Gastrocnemius medialis (tissue), 4 donors: ENCODE measurements around the gene ADARB2. TPM values are rescaled to one million over a fixed set of nuclear protein-coding genes. Genes with fewer than 3 reads are reported as not detected.
"Not testable (repeated sequence)": the region's sequence is repeated elsewhere in the genome, so short reads cannot be mapped to it uniquely, and the experiment has no call there.

ENCODE experiments used
- ATAC-seq, 2 donors: fragments of 150-250 bp; one replicate each; pipeline ENCODE4 v1.9.1; 2016
- DNase-seq, 2 donors: peaks; one replicate each; pipeline ENCODE4 v3.0.0-alpha.2; 2019
- H3K27ac ChIP-seq, 4 donors: fragments of 200-600 bp; sonication (generic); 1 replicate in 1 of 4; 2 replicates in 3 of 4; pipeline ENCODE4 v1.5.1; 2016 to 2018; ENCODE audit warnings: mild to moderate bottlenecking in 2 of 4, moderate library complexity in 1 of 4
- H3K27me3 ChIP-seq, 3 donors: fragments of 200-600 bp; sonication (generic) in 2 of 3; 1 replicate in 1 of 3; 2 replicates in 2 of 3; pipeline versions ENCODE4 v1.5.1 to v1.6.0; 2016 to 2019; ENCODE audit warnings: mild to moderate bottlenecking in 1 of 3, moderate library complexity in 1 of 3
- H3K36me3 ChIP-seq, 2 donors: fragments of 200-600 bp; sonication (generic) in 1 of 2; one replicate each; pipeline ENCODE4 v1.5.1; 2017 to 2018
- H3K4me1 ChIP-seq, 2 donors: fragments of 200-600 bp; sonication (generic) in 1 of 2; one replicate each; pipeline ENCODE4 v1.5.1; 2016 to 2017; ENCODE audit warnings: mild to moderate bottlenecking in 2 of 2
- H3K4me3 ChIP-seq, 4 donors: fragments of 200-600 bp; sonication (generic) in 3 of 4; 1 replicate in 1 of 4; 2 replicates in 3 of 4; pipeline ENCODE4 v1.5.1; 2016 to 2019; ENCODE audit warnings: mild to moderate bottlenecking in 2 of 4
- H3K9me3 ChIP-seq, 3 donors: fragments of 200-600 bp; sonication (generic) in 2 of 3; 1 replicate in 1 of 3; 2 replicates in 2 of 3; pipeline ENCODE4 v1.5.1; 2016 to 2019
- POLR2A ChIP-seq, 2 donors: fragments of 450-650 bp; IDR thresholded peaks; one replicate each; pipeline ENCODE4 v1.6.1; 2017; ENCODE audit warnings: antibody characterized with exemption in 2 of 2, mild to moderate bottlenecking in 2 of 2, moderate library complexity in 2 of 2
- in situ Hi-C, 4 donors: fragments of 200-750 bp; cut with MboI; loops; one replicate each; pipeline versions ENCODE4 v1.15.0 to v1.8.0; 2017; ENCODE audit warnings: low sequenced_read_pairs in 4 of 4
- intact Hi-C: fragments of 100-400 bp; cut with DNase I; formaldehyde crosslinking; loops from one replicate; pipeline ENCODE4 v1.15.1; 2023; ENCODE audit warnings: low total_unique reads
- total RNA-seq, 4 donors: library from RNA; depleted of rRNA; stranded (reverse); fragments of >200 nt; gene quantifications; one replicate each; pipeline versions ENCODE4 v1.1.0 to v1.2.3, GENCODE V29; 2016
- TF ChIP-seq, protein P1 (sequence below), 5 experiments: fragments of 450-650 bp in 3 of 5; fragments of 200-600 bp in 2 of 5; sonication (generic) in 2 of 5; IDR thresholded peaks in 4 of 5; conservative IDR thresholded peaks in 1 of 5; 1 replicate in 4 of 5; 2 replicates in 1 of 5; pipeline ENCODE4 v1.5.1; 2016 to 2019; ENCODE audit warnings: antibody characterized with exemption in 5 of 5, mild to moderate bottlenecking in 3 of 5, moderate library complexity in 3 of 5

ADARB2 gene
- total RNA-seq, 4 donors from 2014 or later = 0.07 to 0.87 (median 0.10) TPM

DNA sequence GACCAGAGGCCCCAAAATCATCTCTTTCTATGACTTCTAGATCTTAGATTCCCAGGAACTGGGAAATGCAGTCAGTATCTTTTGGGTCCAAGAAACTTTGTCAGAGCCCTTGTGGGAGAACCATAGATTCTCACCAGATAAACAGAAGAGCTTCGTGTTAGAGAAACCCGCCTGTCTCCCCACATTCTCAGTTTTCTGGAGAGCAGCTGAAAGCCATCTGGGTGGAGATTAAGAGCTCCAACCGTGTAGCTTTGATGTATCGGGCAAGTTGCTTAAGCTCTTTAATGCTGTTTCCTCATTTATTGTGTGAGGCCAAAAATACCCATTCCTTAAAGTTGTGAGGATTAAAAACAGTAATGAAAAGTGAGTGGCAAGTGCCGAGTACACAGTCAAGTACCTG lies 573.5 kb downstream of the ADARB2 start:
- TF ChIP-seq, protein P1, sequence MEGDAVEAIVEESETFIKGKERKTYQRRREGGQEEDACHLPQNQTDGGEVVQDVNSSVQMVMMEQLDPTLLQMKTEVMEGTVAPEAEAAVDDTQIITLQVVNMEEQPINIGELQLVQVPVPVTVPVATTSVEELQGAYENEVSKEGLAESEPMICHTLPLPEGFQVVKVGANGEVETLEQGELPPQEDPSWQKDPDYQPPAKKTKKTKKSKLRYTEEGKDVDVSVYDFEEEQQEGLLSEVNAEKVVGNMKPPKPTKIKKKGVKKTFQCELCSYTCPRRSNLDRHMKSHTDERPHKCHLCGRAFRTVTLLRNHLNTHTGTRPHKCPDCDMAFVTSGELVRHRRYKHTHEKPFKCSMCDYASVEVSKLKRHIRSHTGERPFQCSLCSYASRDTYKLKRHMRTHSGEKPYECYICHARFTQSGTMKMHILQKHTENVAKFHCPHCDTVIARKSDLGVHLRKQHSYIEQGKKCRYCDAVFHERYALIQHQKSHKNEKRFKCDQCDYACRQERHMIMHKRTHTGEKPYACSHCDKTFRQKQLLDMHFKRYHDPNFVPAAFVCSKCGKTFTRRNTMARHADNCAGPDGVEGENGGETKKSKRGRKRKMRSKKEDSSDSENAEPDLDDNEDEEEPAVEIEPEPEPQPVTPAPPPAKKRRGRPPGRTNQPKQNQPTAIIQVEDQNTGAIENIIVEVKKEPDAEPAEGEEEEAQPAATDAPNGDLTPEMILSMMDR (IDR thresholded peaks at IDR 0.05 in 4 of 5, conservative IDR thresholded peaks at IDR 0.05 in 1 of 5) = no peak
- TF ChIP-seq POLR2A (IDR thresholded peaks at IDR 0.05) = no peak
- intact Hi-C loops = no loop called here
- Histone ChIP-seq H3K4me1 (no peaks in the 10 kb centered on the region), H3K27me3 (peaks cover 0 to 2% (median under 1%) of the 10 kb centered on the region in 3 donors), H3K27ac (no peak overlapping the region), H3K36me3 (no peaks in the 10 kb centered on the region), H3K4me3 (no peak overlapping the region), H3K9me3 (no peaks in the 10 kb centered on the region)
- DNase-seq = no peak
- ATAC-seq = no peak
- in situ Hi-C loops = no loop called here

DNA sequence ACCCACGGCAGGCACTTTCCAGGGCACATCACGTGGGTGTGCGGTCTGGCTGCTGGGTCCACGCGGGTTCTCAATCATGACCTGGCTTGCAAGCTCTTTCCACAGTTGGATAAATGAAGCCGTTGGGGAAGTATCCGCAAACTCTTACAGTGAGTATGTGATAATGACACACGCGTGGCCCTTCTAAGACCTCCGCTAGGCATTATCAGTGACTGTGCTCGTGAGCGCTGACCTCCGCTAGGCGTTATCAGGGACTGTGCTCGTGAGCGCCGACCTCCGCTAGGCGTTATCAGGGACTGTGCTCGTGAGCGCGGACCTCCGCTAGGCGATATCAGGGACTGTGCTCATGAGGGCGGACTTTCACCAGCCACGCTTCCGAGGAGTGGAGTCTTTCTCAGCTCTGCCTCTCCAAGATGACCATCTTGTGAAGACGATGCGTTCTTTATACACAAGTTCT lies 574.1 kb downstream of the ADARB2 start:
- Histone ChIP-seq H3K27me3 (peaks cover 0 to 2% (median 0%) of the 10 kb centered on the region in 3 donors), H3K36me3 (no peaks in the 10 kb centered on the region), H3K27ac (no peak overlapping the region), H3K9me3 (no peaks in the 10 kb centered on the region), H3K4me3 (no peak overlapping the region), H3K4me1 (no peaks in the 10 kb centered on the region)
- TF ChIP-seq, protein P1 (IDR thresholded peaks at IDR 0.05 in 4 of 5, conservative IDR thresholded peaks at IDR 0.05 in 1 of 5) = no peak
- no peak for TF ChIP-seq POLR2A (IDR thresholded peaks at IDR 0.05)
- intact Hi-C loops (no loop called here), in situ Hi-C loops (no loop called here)
- DNase-seq (no peak), ATAC-seq (no peak)

DNA sequence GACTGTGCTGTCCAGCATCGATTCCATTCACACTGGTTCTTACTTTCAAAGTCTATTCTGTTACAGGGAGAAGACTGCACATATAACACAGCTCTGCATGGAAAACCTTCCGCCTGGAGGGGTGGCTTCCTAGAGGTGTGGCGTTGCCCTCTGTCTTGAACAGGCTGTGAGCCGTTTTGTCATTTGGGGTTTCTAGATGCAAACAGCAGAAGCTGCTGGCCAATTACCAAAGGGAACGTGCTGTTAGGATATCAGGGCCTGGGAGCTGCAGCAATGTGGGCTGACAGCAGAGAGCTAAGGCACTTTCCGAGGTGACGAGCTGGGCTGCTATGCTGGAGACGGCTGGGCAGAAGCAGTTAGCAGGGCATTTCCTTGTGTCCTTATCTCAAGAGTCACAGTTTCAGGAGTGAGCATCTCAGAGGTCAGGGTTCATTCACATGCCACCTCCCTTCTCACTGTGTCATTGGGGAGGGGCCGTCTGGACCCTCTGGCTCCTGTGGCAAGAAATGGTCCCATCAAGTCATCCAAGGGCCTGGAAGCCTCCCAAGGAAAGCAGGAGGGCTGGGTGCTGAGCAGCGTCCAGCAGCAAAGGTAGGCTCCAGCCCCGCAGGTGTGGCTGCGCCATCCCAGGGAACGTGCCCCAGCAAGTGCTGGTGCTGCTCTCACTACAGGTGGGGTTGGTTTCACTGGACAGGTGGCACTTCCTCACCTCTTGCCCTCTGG lies 574.7 kb downstream of the ADARB2 start:
- no peaks in the 10 kb centered on the region for H3K4me1 ChIP-seq
- no peak for ATAC-seq
- no peak for TF ChIP-seq POLR2A (IDR thresholded peaks at IDR 0.05)
- TF ChIP-seq, protein P1 (IDR thresholded peaks at IDR 0.05 in 4 of 5, conservative IDR thresholded peaks at IDR 0.05 in 1 of 5) = no peak
- intact Hi-C loops (no loop called here), in situ Hi-C loops (no loop called here)
- no peaks in the 10 kb centered on the region for H3K9me3 ChIP-seq
- no peaks in the 10 kb centered on the region for H3K36me3 ChIP-seq
- no peak overlapping the region for H3K4me3 ChIP-seq
- H3K27ac ChIP-seq = no peak overlapping the region
- DNase-seq = no peak
- peaks cover 0 to 2% (median 0%) of the 10 kb centered on the region in 3 donors for H3K27me3 ChIP-seq

GRCh38 chr10:1161315-1161673 lies 576.0 kb downstream of the ADARB2 start:
- ATAC-seq, H3K27me3 ChIP-seq, H3K9me3 ChIP-seq, H3K27ac ChIP-seq, DNase-seq, H3K4me1 ChIP-seq, intact Hi-C loops, in situ Hi-C loops, H3K4me3 ChIP-seq, H3K36me3 ChIP-seq: not testable (repeated sequence)

DNA sequence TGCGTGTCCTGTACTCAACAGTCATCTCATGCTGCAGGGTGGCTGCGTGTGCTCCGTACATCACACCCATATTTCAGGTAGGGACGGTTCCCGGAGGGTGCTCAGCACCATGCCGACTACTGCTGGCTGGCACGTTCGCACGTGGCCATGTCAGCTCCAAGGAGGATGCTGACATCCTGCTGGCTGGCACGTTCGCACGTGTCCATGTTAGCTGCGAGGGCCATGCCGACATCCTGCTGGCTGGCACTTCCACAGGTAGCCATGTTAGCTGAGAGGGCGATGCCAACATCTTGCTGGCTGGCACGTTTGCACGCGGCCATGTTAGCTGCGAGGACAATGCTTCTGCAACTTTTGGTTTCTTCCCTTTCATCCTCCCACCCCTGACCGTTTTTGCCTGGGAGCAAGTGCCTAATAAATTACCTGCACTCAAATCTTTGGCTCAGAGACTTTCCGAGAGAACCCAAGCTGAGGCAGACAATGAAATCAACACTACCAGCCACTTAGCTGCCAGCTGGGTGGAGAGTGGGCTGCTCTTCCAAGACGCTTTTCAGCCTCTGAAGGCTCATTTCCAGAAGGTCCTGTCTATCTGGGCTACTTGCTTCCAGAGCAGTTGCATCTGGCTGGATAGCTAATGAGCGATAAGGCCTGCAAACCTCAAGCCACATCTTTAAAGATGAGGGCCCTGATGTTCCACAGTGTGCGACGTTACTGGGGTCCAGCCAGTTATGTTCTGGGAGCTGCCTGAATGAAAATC lies 576.6 kb downstream of the ADARB2 start:
- H3K4me1 ChIP-seq = no peaks in the 10 kb centered on the region
- intact Hi-C loops (no loop called here), in situ Hi-C loops (no loop called here)
- TF ChIP-seq POLR2A (IDR thresholded peaks at IDR 0.05) = no peak
- TF ChIP-seq, protein P1 (IDR thresholded peaks at IDR 0.05 in 4 of 5, conservative IDR thresholded peaks at IDR 0.05 in 1 of 5) = no peak
- no peak overlapping the region for H3K27ac ChIP-seq
- no peaks in the 10 kb centered on the region for H3K9me3 ChIP-seq
- DNase-seq (no peak), ATAC-seq (no peak)
- no peaks in the 10 kb centered on the region for H3K36me3 ChIP-seq
- H3K4me3 ChIP-seq = no peak overlapping the region
- no peaks in the 10 kb centered on the region for H3K27me3 ChIP-seq
